GM18907 (cell line): ENCODE results near the gene RAPGEF1.

Experiments used
- ATAC-seq: cut with Tn5 transposase; IDR thresholded peaks from one replicate; pipeline ENCODE4 v1.9.1; 2021; ENCODE audit warnings: mild to moderate bottlenecking, moderate library complexity; ENCODE audit not compliant: unreplicated experiment

The RAPGEF1 gene

DNA sequence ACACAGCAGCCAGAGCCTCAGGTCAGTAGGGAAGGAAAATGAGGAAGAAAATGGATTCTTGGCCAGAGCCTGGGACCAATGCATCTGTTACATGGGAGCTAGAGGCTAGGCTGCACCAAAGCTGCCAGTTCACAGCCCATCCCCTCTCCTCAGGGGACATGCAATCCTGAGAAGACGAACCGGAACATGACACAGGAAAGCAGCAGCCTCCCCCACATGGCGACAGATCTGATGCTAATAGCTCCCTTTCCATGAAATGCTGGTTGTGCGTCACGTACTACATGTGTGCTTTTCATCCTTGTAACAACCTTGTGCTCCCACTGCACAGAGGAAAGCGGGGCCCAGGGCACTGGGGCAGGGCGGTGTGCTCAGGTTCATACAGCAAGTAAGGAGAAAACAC lies 127.0 kb downstream of the RAPGEF1 start:
- no peak for ATAC-seq

DNA sequence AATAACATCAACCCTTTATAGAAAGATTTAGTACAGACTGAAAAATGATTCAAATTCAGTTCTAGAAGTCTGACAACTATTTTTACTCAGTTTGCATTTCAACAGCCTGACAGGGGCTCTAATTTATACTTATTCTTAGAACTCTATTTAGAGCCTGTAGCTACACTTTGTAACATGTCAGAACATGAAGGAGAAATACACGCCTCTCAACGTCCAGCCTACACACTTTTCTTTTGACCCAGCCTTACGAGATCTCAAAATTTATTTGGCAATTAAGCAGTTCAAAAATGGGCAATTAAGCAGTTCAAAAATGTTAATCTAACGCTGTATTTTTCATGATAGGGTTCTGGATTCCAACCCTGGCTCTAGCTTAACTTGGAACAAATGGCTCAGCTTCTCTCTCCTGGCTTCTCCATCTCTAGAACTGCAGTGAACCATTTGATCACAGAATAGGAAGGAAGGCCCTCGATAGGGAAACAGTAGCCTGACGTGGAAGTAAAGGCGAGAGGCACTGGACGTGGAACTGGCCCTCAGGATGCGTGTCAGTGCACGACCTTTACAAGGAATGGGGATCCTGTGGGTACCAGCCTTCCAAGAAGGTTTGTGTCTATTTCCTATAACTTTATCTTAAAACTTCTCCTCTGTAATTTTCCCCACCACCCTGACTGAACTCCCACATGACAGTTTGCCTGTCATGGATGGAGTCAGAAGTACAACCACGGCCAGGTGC lies 128.1 kb downstream of the RAPGEF1 start:
- no peak for ATAC-seq

DNA sequence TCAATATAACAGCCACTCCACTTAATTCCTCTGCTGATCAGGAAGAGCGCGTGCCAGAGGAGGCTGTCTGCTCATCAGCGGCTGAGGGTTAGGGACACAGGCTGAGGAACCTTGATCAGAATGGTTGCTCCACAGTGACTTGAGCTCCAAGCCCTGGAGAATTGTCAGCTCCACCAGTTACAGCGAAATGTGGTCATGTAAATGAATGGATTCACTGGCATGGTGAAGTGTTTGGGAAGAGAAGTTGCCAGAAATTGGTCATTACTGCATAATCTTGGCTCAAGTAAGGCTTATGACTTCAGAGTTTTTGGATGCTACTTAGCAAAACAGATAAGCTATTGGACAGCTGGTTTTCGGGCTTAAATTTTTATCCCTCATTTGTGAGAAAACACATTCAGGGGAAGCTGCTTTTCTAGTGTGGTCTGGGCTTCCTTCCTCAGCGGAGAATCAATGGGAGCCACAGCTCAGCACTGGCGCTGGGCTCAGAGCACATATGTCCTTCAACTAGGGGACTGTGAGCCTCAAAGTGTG lies 129.6 kb downstream of the RAPGEF1 start:
- ATAC-seq, result no peak

DNA sequence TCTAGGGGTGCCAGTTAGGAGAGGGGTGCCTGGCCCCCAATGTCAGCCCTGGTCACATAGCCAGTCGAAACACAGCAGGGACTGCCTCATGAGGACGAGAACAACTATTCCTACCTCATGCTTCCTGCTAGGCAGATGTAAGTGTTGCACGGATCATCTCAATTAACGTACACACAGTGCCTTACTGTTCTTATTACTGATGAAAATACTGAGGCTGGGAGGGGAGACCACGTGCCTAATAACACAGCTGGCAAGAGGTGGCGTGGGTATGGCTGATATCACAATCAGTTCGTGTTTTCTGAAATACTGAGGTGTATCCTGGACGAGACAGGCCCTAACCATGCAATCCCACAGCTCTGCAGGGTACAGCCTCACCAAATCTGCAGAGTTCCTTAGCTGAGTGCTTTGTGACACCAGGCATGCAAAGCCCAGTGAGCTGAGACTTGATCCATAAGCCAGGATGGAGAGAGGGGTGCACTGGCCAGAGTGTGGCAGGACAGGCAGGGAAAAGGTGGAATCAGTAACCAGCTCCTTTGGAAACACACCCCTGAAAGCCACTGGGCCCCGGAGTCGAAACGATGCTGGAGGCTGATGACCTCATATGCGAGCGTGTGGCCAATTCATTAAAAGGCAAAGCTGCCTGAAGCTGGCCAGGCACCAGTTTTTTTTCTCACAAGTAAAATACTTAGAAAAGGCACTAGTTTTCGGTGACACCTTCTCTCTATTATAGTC lies 130.6 kb downstream of the RAPGEF1 start:
- no peak for ATAC-seq

DNA sequence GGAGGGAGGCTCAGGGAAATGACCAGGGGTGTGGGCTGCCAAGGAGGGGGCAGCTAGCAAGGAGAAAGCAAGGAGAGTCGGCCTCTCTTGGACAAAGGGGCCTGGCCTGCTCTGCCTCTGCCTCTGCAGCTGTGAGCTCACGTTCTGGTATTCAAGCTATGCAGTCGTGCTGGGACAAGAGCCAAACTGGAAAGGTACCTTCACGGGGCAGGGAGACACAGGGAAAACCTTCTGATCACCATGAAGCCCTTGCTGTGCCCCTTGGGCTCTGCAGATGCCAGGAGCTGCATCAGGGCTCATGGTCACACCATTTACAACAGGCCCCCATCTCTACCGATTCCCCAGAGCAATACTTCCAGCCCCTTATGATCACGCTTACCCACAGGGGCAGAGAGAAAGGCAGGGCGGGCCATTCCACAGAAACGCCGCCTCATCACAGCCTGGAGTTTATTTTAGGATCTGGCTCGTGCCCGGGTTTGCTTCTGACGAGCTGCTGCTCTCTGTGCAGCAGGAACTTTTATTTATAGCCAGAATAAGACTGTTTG lies 131.3 kb downstream of the RAPGEF1 start:
- no peak for ATAC-seq

DNA sequence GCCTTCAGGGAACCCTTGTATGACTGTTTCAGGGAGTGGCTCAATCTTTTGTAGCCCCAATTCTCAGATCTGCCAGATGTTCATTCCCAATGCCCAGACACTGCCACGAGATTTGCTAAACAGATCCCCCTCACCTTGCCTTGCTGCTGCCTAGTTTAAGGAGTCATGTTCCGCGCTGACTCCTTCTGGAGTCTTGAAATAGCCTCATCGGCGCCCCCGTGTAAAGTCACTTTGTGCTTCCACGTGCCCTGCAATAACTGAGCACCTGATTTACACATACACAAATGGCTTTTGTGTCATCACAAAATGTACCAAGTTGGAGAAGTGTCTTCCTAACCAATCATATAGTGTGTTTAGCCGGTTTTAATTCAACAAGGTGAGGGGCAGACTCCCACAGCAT lies 132.3 kb downstream of the RAPGEF1 start:
- no peak for ATAC-seq

DNA sequence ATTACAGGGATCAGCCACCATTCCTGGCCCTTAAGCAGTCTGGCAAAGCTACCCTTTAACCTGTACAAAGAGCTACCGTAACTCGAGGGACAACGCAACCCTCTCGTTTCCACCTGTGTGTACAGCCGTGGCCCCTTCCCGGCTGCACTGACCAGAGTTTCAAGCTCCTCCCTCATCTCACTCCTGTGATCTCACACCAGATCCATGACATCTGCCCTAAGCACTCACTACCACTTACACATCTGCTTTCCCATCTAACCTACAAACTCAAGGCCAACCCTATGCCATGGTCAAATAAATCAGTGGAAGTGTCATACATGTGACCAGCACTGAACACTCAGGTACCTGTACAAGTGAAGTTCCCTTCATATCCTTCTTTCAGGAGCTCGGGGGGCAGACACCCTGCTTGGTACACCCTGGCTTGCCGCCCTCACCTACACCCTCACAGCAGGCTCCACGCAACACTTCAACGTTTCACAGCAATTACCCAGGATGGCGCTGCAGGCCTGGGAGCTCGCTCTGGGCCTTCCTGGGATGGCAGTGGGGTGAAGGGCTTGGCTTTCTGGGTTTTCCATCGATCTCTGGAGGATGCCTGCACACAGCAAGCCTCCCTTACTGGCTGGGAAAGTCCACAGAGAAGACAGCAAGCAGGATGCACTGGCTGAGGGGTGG lies 132.8 kb downstream of the RAPGEF1 start:
- no peak for ATAC-seq

DNA sequence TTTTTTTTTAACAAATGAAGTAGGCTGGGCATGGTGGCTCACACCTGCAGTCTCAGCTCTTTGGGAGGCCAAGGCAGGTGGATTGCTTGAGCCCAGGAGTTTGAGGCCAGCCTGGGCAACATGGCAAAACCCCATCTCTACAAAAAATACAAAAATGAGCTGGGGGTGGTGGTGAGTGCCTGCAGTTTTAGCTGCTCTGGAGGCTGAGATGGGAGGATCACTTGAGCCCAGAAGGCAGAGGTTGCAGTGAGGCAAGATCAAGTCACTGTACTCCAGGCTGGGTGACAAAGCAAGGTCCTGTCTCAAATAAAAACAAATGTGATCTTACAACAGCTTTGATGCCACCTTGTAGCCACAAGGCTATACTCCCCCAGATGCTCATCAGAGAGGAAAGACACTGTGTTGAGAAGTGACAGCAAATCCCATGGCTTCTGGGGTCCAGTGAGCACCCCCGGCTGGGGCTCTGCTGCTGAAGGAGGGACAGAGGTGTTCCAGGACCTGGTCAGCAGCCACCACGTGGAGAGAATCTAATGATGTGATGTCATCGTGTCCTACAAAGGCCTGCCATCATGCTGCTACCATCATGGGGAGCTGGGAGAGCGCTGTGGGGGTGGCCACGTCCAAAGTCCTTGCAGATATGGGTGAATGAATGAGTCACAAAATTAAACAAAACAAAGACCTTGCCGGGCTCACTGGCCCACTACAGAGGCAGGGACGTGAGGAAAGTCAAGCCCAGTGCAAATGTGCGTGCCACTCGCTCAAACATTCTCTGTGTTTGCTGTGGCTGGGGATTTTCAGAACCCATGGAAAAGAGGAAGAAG lies 133.9 kb downstream of the RAPGEF1 start:
- ATAC-seq, result no peak

DNA sequence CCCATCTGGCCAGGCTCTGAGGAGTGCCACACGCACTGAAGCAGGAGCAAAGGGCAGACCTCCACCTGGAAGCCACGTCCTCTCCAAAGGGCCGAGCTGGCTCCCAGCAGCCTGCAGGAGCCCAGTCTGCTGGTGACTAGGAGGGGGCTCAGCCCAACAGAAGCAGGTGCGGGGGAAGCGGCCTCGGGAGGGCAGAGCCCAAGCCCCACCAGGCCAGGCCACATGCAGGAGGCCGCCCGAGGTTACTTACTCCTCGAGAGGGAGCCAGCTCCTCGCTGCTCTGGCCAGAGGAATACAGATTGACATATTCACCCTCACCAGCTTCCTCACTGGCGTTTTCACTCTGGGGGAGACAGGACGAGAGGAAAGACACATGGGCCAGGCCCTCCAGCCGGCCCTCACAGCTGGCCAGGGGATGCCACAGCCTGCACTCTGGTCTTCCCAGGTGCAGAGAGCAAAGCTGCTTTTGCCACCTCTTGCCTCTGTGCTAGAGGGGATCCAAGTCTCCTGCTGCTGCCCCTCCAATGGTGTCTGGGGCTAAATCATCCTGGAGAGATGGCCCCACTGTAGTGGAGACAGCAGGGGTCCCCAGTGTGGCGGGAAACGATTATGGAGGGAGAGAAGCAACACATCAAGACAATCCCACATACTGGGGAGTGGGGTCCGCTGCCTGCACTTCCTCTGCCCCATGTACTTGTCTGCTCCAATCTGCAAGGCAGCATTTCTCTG lies 136.0 kb downstream of the RAPGEF1 start:
- no peak for ATAC-seq

DNA sequence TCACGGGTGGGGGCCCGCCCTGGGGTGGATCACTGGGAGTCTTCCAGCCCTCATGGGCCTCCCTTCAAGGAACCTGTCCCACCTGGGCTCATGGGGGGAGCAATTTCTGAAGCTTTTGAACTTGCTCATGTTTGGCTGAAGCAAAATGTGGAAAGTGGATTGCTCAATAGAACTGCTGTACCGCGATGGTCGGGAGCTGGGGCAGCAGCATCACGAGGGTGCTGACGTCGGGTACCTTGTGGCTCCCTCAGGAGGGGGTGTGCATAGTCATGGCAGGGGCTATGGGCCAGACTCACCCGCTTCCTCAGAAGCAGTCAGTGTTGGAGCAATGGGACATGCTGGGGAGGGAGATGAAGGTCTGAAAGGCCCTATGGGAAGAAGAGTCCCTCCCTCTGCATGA lies 136.7 kb downstream of the RAPGEF1 start:
- ATAC-seq, result no peak

DNA sequence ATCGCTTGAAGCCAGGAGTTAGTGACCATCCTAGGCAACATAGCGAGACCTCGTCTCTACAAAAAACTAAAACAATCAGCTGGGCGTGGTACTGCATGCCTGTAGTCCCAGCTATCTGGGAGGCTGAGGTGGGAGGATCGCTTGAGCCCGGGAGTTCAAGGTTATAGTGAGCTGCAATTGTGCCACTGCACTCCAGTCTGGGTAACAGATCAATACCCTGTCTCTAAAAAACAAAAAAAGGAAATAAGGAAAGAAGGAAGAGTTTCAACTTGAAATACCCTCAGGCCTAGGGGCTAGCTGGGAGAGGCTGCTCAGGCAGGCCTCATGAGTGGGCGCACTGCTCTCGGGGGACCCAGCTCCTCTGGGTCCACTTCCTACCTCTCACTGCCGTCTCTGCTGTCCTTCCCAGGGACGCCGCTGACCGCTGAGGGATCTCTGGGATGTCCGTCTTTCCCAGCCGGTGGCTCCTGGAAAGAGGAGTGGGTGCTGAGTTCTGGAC lies 138.1 kb downstream of the RAPGEF1 start:
- ATAC-seq, result no peak

DNA sequence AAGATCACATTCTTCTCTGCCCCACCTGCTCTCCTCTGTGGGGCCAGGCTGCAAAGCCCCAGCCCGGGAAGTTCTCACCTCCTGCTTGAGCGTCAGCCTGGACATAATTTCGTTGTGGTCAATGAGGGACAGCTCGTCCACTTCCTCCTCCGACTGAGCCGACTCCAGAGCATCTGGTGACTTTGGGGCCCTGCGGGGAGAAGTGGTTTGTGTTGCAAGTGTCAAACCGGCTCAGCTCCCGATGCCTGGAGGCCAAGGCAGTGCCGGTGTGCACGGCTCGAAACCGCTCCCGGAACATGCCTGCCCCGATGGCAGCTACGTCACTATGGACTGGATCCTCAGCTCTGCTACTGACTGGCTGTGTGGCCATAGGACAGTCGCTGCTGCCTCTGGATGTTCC lies 141.8 kb downstream of the RAPGEF1 start:
- ATAC-seq, result no peak

DNA sequence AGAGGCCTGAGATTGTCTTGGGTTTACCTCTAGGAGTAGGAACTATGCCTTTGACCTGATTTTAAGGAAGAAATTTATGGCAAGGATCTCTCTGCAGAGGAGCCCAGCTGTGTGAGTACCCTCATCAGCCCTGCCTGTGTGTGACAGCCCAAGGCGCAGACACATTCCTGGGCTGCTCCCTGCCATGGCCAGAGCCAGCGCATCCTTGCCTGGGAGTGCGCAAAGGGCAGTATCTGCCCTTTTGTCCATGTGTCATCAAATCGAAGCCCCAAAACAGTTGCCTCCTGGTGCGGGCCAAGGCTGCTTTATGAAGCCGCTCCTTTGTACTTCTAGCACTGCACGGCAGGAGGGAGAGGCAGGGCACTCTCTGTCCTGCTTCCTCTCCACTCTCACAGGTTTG lies 142.6 kb downstream of the RAPGEF1 start:
- no peak for ATAC-seq

DNA sequence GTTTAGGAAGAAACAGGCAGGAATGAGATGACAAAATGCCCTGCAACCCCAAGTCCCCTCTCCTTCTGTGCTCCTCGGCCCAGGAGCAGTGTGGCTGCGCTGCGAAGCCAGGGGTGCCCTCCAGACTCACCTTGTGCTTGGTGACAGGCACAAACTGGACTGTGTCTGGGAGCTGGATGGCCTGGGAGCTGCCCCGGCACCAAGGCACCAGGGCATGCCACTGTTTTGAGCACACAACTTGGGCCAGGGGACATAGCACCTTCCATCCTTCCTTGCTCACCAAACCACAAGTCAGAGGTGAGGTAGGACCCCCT lies 143.5 kb downstream of the RAPGEF1 start:
- ATAC-seq, result no peak

DNA sequence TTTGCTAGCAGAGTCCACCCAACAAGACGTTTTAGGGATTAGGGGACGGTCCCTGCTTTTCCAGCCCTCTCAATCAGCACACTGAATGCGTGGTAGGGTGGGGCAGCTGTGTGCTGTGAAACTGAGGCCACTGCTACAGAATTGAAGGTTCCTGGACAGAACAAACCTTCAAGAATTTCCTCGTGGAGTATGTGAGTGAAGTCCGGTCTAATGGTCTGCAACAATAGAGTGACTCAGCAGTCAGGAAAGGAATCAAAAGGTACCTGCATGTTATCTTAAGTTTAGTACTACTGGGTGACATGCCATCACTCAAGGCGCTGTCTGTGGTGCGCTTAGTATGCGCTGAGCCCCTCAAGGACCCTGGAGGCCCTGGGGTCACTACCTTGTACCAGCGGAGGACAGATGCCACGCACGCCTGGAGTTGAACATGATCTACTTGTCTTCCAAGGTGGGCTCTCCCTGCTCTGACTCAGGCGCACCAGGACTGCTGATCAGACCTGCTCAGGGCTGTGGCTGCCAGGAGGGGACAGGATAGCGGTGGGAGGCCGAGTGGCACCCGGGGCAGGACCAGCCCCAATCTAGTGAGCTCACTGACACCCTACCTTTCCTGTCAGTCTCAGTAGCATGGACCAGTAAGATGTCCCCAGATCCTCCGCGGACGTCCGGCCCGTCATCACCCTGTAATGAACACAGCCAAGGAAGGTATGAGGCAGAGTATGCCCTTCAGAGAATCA lies 144.0 kb downstream of the RAPGEF1 start:
- ATAC-seq, result no peak

DNA sequence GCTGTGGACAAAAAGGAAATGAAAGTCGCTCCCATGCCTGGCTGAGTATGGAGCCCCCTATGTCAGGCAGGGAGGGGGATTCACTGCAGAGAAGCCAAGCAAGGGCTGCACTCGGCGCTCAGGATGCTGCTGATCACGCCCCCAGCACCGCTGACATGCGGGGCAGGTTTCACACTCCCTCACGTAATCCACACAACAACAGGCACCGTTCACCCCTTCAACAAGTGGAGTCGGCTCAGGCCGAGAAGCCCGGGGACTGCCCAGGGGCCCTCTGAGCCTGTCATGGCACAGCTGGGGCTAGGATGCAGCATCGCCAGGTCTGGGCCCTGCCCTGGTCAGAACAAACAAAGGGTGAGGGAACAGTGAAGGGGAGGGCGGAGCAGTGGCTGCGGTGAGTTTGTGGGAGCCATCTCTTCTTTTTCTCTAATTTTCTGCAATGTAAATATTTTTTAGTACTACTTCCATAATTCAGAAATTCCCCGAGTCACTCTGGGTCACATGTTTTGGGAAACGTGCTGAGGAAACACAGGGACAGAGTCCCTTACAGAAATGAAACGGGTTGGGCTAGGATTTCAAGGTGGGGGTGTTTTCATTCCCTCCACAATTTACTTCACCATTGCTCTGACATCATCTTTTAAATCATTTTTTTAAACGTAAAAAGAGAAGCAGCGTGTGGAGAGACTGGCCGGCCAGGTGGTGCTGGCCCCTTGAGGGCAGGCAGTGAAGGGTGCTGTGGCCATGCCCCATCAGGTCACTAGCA lies 144.8 kb downstream of the RAPGEF1 start:
- ATAC-seq, result no peak

DNA sequence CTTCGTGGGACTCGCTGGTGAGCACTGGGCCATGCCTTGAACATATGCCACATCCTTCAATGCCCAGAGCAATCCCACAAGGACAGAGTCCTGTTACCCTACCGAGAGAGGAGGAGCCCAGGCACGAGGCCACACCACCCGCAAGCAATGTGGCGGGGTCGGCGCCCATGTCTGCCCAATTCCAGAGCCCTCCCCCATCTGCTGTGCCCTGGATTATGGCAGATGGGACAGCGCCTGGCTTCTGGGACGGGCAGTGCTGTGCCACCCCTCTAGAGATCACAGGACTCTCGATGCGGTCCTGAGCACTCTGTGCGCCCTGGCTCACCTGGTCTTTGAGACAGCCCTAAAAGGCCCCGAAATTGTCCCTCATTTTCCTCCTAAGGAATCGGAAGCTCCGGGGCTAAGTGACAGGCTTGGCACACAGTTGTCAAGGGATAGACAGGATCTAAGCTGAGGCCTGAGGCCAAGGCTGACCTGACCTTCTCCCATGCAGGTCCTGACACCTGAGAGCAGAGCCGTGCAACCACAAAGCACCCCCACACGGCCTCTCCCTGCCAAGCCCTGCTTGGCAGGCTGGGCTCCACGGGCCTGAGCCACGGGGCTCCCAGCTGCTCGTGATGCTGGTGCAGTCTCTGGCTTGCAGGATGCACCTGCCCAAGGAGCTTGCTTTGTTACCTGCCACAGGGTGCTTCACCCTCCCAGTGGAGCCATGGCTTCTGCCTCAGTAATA lies 145.8 kb downstream of the RAPGEF1 start:
- no peak for ATAC-seq
